ENCODE measurements around the gene ZFYVE28. TPM values are rescaled to one million over a fixed set of nuclear protein-coding genes. Genes with fewer than 3 reads are reported as not detected.

ZFYVE28 gene
- total RNA-seq, 1 donor from 2014 or later: 0.44 TPM

DNA sequence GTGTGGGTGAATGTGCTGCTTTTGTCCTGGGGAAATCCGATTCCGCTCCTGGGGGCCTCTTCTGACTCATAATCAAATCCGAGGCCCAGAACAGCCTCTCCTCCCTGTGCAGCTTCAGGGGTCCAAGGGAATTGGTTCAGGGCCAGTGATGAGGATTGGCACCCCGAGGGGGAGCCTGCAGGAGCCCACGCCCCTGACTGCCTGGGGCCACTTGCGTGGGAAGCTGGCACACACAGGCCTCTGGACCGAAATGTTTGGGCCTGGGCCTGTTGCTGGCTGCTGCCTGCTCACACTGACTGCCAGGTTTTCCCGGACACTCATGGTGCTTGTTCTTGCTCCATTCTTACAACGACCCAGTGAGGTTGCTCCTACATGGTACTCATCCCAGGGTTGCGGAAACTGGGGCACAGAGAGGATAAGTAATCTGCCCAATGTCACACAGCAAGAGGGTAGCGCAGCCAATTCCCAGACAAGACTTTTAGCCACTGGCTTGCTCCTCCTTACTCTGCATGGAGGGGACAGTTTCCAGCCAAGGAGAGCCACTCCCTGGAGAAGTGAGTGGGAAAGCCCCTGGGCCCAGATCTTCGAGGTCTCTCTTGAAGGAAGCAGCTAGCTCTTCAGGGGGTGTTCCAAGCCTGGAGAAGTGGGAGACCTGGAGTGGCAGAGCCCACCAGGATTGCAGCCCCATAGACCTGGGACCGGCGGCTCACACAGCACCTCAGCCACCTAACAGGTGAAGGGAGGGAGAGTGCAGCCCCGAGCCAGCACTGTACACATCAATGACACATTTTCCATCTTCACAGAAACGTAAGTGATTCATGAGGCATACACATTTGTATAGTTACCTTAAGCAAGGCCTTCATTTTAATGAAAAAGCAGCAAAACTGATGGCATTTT lies 20.6 kb upstream of the ZFYVE28 start:
- no peak overlapping the region for H3K4me3 Mint-ChIP-seq (ENCODE audit: unreplicated experiment)
- no peak for DNase-seq (ENCODE audit: low spot score)
- TF ChIP-seq, protein P1, sequence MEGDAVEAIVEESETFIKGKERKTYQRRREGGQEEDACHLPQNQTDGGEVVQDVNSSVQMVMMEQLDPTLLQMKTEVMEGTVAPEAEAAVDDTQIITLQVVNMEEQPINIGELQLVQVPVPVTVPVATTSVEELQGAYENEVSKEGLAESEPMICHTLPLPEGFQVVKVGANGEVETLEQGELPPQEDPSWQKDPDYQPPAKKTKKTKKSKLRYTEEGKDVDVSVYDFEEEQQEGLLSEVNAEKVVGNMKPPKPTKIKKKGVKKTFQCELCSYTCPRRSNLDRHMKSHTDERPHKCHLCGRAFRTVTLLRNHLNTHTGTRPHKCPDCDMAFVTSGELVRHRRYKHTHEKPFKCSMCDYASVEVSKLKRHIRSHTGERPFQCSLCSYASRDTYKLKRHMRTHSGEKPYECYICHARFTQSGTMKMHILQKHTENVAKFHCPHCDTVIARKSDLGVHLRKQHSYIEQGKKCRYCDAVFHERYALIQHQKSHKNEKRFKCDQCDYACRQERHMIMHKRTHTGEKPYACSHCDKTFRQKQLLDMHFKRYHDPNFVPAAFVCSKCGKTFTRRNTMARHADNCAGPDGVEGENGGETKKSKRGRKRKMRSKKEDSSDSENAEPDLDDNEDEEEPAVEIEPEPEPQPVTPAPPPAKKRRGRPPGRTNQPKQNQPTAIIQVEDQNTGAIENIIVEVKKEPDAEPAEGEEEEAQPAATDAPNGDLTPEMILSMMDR (IDR thresholded peaks at IDR 0.05; ENCODE audit: unreplicated experiment): no peak
- no peaks in the 10 kb centered on the region for H3K9me3 Mint-ChIP-seq (ENCODE audit: unreplicated experiment)
- no peaks in the 10 kb centered on the region for H3K27me3 Mint-ChIP-seq (ENCODE audit: unreplicated experiment)
- no peaks in the 10 kb centered on the region for H3K36me3 Mint-ChIP-seq (ENCODE audit: low read depth, unreplicated experiment)
- no peak overlapping the region for H3K27ac Mint-ChIP-seq (ENCODE audit: unreplicated experiment)
- H3K4me1 Mint-ChIP-seq (ENCODE audit: unreplicated experiment): no peaks in the 10 kb centered on the region

DNA sequence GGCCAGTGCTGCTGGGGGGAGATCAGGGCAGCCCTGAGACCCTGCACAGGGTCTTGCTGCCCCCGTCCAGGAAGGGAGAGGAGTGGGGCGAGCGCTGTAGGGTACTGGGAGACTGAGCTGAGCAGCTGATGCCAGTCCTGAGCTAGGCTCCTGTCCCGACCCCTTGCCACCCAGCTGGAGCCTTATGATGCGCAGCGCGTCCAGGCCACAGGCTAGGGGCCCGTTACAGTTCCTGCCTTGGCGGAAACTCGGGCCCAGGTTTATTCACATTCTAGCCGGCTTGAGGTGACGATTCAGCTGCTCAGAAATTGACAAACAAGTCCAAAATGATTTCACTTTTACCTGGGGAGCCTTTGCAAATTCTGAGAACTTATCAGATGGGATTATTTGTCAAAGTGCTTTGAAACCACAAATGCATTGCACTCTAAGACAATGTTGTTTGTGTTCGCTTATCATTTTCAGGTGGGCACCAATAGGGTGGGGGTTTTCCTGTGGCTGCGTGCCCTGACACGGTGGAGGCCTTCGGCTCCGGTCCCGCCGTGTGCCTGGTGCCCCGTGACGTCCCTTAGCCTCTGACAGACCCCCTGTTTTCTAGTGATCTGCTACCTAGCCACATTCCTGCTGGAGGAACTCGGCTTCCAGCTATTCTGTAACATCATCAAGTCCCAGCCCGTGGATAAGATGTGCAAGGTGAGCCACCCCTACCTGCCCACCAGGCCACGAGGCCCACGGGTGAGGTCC lies 19.2 kb upstream of the ZFYVE28 start:
- Mint-ChIP-seq H3K36me3 (ENCODE audit: low read depth, unreplicated experiment) (no peaks in the 10 kb centered on the region), H3K4me3 (ENCODE audit: unreplicated experiment) (no peak overlapping the region), H3K9me3 (ENCODE audit: unreplicated experiment) (no peaks in the 10 kb centered on the region), H3K27me3 (ENCODE audit: unreplicated experiment) (peaks cover 3% of the 10 kb centered on the region), H3K27ac (ENCODE audit: unreplicated experiment) (no peak overlapping the region), H3K4me1 (ENCODE audit: unreplicated experiment) (no peaks in the 10 kb centered on the region)
- DNase-seq (ENCODE audit: low spot score): no peak
- TF ChIP-seq, protein P1 (IDR thresholded peaks at IDR 0.05; ENCODE audit: unreplicated experiment): no peak

DNA sequence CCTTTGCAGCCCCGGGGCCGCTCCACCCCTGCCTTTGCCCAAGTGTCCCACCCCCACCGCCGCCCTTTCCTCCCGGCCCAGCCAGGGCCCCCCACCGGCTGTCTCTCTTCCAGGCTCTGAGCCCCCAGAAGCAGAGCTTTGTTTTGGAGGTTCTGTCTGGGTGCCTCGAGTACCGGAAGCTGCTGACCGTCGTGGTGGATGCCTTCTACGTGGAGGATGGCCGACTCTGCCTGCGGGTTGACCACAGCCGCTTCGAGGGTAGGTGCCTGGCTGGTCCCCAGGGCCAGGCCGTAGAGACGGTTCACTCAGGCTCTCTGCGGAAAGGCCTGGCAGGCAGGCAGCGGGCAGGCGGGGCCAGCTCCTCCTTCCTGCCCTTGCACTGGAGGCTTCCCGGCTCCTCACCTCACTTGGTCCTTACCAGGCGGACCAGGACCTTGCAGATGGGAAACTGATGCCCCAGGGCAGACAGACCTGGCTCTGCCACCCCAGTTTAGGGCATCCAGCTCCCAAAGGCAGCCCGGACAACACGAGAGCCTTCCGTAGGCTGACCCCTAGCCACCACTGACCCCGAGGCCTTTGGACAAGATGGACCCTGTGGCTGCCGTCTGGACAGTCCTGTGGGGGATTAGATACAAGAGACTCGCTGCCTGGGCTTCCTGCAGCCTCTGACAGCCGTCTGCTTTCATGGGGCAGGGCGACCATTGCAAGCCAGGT lies 18.5 kb upstream of the ZFYVE28 start:
- no peak overlapping the region for H3K27ac Mint-ChIP-seq (ENCODE audit: unreplicated experiment)
- peaks cover 3% of the 10 kb centered on the region for H3K27me3 Mint-ChIP-seq (ENCODE audit: unreplicated experiment)
- no peaks in the 10 kb centered on the region for H3K9me3 Mint-ChIP-seq (ENCODE audit: unreplicated experiment)
- H3K4me3 Mint-ChIP-seq (ENCODE audit: unreplicated experiment): no peak overlapping the region
- no peaks in the 10 kb centered on the region for H3K4me1 Mint-ChIP-seq (ENCODE audit: unreplicated experiment)
- DNase-seq (ENCODE audit: low spot score): no peak
- H3K36me3 Mint-ChIP-seq (ENCODE audit: low read depth, unreplicated experiment): no peaks in the 10 kb centered on the region
- TF ChIP-seq, protein P1 (IDR thresholded peaks at IDR 0.05; ENCODE audit: unreplicated experiment): no peak

DNA sequence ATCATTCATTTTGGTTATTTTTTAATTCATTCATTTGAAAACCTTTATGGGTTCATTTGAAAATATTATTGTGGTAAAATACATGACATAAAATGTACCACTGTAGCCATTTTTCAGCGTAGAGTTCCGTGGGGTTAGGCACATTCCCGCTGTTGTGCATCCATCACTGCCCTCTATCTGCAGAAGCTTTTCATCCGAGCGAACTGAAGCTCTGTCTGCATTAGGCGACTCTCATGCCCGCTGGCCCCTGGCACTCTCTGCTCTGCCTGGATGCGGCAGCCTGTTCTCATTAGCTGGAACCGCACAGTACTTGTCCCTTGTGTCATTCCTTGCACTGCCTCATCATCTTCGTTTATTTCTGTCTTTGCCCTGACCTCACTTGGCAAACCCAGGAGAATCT lies 17.9 kb upstream of the ZFYVE28 start:
- peaks cover 3% of the 10 kb centered on the region for H3K27me3 Mint-ChIP-seq (ENCODE audit: unreplicated experiment)

More for the DNA sequence above, 17.9 kb upstream of the ZFYVE28 start:
- H3K9me3 Mint-ChIP-seq (ENCODE audit: unreplicated experiment): no peaks in the 10 kb centered on the region
- no peak overlapping the region for H3K4me3 Mint-ChIP-seq (ENCODE audit: unreplicated experiment)
- TF ChIP-seq, protein P1 (IDR thresholded peaks at IDR 0.05; ENCODE audit: unreplicated experiment): no peak
- H3K4me1 Mint-ChIP-seq (ENCODE audit: unreplicated experiment): no peaks in the 10 kb centered on the region
- no peak overlapping the region for H3K27ac Mint-ChIP-seq (ENCODE audit: unreplicated experiment)
- H3K36me3 Mint-ChIP-seq (ENCODE audit: low read depth, unreplicated experiment): no peaks in the 10 kb centered on the region
- DNase-seq (ENCODE audit: low spot score): no peak

Measured in endothelial cell (in vitro differentiated cells).